Measurements from ENCODE around the gene CDH4.

The CDH4 gene

GRCh38 chr20:61896058-61896961 is 644.2 kb downstream of the CDH4 start:
- no peak overlapping the region for H2BK120ac ChIP-seq (ENCODE audit: low read depth, low read length)
- H3K4ac ChIP-seq (ENCODE audit: low read depth, low read length) = no peak overlapping the region
- no peak overlapping the region for H3K18ac ChIP-seq (ENCODE audit: low read length)
- no peaks in the 10 kb centered on the region for H3K79me1 ChIP-seq (ENCODE audit: low read length)
- no peak overlapping the region for H4K5ac ChIP-seq (ENCODE audit: low read length)
- no peak overlapping the region for H3K4me2 ChIP-seq (ENCODE audit: low read length)
- H3K27ac ChIP-seq (ENCODE audit: low read depth, low read length) = no peak overlapping the region
- H3K56ac ChIP-seq (ENCODE audit: low read length) = no peak overlapping the region
- no peak overlapping the region for H2BK15ac ChIP-seq (replicated peaks; ENCODE audit: low read depth)
- no peaks in the 10 kb centered on the region for H3K79me2 ChIP-seq (ENCODE audit: control insufficient read depth, insufficient read depth, low read length)
- peak; percentile 54 for DNase-seq
- H3K36me3 ChIP-seq (ENCODE audit: control insufficient read depth, insufficient read depth, low read length) = no peaks in the 10 kb centered on the region
- no peak overlapping the region for H3K9ac ChIP-seq (ENCODE audit: low read length)
- no peaks in the 10 kb centered on the region for H3K4me1 ChIP-seq (ENCODE audit: control insufficient read depth, low read depth, low read length)
- no peaks in the 10 kb centered on the region for H3K27me3 ChIP-seq (ENCODE audit: insufficient read depth, low read length, poor library complexity)
- H3K23ac ChIP-seq (ENCODE audit: low read length) = no peak overlapping the region
- no CpG with 5 or more reads among the region's 28 CpGs for WGBS (ENCODE audit: extremely low coverage, insufficient coverage, low lambda C conversion rate)
- H3K4me3 ChIP-seq (ENCODE audit: low read length) = no peak overlapping the region
- H2AK5ac ChIP-seq (ENCODE audit: low read length) = no peak overlapping the region
- H2BK5ac ChIP-seq (ENCODE audit: low read length) = no peak overlapping the region
- H4K8ac ChIP-seq (ENCODE audit: low read depth, low read length) = no peak overlapping the region

- no peak overlapping the region for H3K27ac ChIP-seq (ENCODE audit: low read depth, low read length)
- DNase-seq = no peak
- H4K8ac ChIP-seq (ENCODE audit: low read depth, low read length) = no peak overlapping the region
- no peak overlapping the region for H2BK120ac ChIP-seq (ENCODE audit: low read depth, low read length)
- no peak overlapping the region for H2AK5ac ChIP-seq (ENCODE audit: low read length)
- H3K79me2 ChIP-seq (ENCODE audit: control insufficient read depth, insufficient read depth, low read length) = no peaks in the 10 kb centered on the region
- H3K4me1 ChIP-seq (ENCODE audit: control insufficient read depth, low read depth, low read length) = no peaks in the 10 kb centered on the region
- H3K27me3 ChIP-seq (ENCODE audit: insufficient read depth, low read length, poor library complexity) = no peaks in the 10 kb centered on the region
- WGBS (ENCODE audit: extremely low coverage, insufficient coverage, low lambda C conversion rate) = no CpG with 5 or more reads among the region's 26 CpGs
- H3K4me3 ChIP-seq (ENCODE audit: low read length) = no peak overlapping the region
- no peaks in the 10 kb centered on the region for H3K36me3 ChIP-seq (ENCODE audit: control insufficient read depth, insufficient read depth, low read length)
- no peak overlapping the region for H2BK5ac ChIP-seq (ENCODE audit: low read length)
- no peak overlapping the region for H3K56ac ChIP-seq (ENCODE audit: low read length)
- no peak overlapping the region for H3K18ac ChIP-seq (ENCODE audit: low read length)
- no peak overlapping the region for H4K5ac ChIP-seq (ENCODE audit: low read length)
- no peak overlapping the region for H3K4ac ChIP-seq (ENCODE audit: low read depth, low read length)
- H3K4me2 ChIP-seq (ENCODE audit: low read length) = no peak overlapping the region
- no peak overlapping the region for H3K9ac ChIP-seq (ENCODE audit: low read length)
- no peak overlapping the region for H2BK15ac ChIP-seq (replicated peaks; ENCODE audit: low read depth)
- no peaks in the 10 kb centered on the region for H3K79me1 ChIP-seq (ENCODE audit: low read length)
- no peak overlapping the region for H3K23ac ChIP-seq (ENCODE audit: low read length)
Observed at GRCh38 chr20:61897401-61898295, 645.6 kb downstream of the CDH4 start.

GRCh38 chr20:61898405-61898804 is 646.3 kb downstream of the CDH4 start:
- no peak overlapping the region for H2BK5ac ChIP-seq (ENCODE audit: low read length)
- no CpG with 5 or more reads among the region's 8 CpGs for WGBS (ENCODE audit: extremely low coverage, insufficient coverage, low lambda C conversion rate)
- no peak overlapping the region for H2BK120ac ChIP-seq (ENCODE audit: low read depth, low read length)
- no peak overlapping the region for H3K27ac ChIP-seq (ENCODE audit: low read depth, low read length)
- H2BK15ac ChIP-seq (replicated peaks; ENCODE audit: low read depth) = no peak overlapping the region
- H3K18ac ChIP-seq (ENCODE audit: low read length) = no peak overlapping the region
- no peak overlapping the region for H3K4me3 ChIP-seq (ENCODE audit: low read length)
- no peak overlapping the region for H3K56ac ChIP-seq (ENCODE audit: low read length)
- H2AK5ac ChIP-seq (ENCODE audit: low read length) = no peak overlapping the region
- H3K23ac ChIP-seq (ENCODE audit: low read length) = no peak overlapping the region
- no peak overlapping the region for H4K8ac ChIP-seq (ENCODE audit: low read depth, low read length)
- no peaks in the 10 kb centered on the region for H3K36me3 ChIP-seq (ENCODE audit: control insufficient read depth, insufficient read depth, low read length)
- no peaks in the 10 kb centered on the region for H3K27me3 ChIP-seq (ENCODE audit: insufficient read depth, low read length, poor library complexity)
- no peaks in the 10 kb centered on the region for H3K79me2 ChIP-seq (ENCODE audit: control insufficient read depth, insufficient read depth, low read length)
- no peaks in the 10 kb centered on the region for H3K4me1 ChIP-seq (ENCODE audit: control insufficient read depth, low read depth, low read length)
- DNase-seq = no peak
- H3K4me2 ChIP-seq (ENCODE audit: low read length) = no peak overlapping the region
- H3K4ac ChIP-seq (ENCODE audit: low read depth, low read length) = no peak overlapping the region
- no peaks in the 10 kb centered on the region for H3K79me1 ChIP-seq (ENCODE audit: low read length)
- no peak overlapping the region for H4K5ac ChIP-seq (ENCODE audit: low read length)
- no peak overlapping the region for H3K9ac ChIP-seq (ENCODE audit: low read length)

- no peak overlapping the region for H3K9ac ChIP-seq (ENCODE audit: low read length)
- DNase-seq = no peak
- no peak overlapping the region for H4K8ac ChIP-seq (ENCODE audit: low read depth, low read length)
- no peaks in the 10 kb centered on the region for H3K79me1 ChIP-seq (ENCODE audit: low read length)
- H3K36me3 ChIP-seq (ENCODE audit: control insufficient read depth, insufficient read depth, low read length) = no peaks in the 10 kb centered on the region
- no peak overlapping the region for H3K56ac ChIP-seq (ENCODE audit: low read length)
- H2AK5ac ChIP-seq (ENCODE audit: low read length) = no peak overlapping the region
- H4K5ac ChIP-seq (ENCODE audit: low read length) = no peak overlapping the region
- no peak overlapping the region for H2BK15ac ChIP-seq (replicated peaks; ENCODE audit: low read depth)
- no peak overlapping the region for H2BK120ac ChIP-seq (ENCODE audit: low read depth, low read length)
- no peaks in the 10 kb centered on the region for H3K79me2 ChIP-seq (ENCODE audit: control insufficient read depth, insufficient read depth, low read length)
- H3K4me3 ChIP-seq (ENCODE audit: low read length) = no peak overlapping the region
- no peak overlapping the region for H3K18ac ChIP-seq (ENCODE audit: low read length)
- no peaks in the 10 kb centered on the region for H3K27me3 ChIP-seq (ENCODE audit: insufficient read depth, low read length, poor library complexity)
- H2BK5ac ChIP-seq (ENCODE audit: low read length) = no peak overlapping the region
- WGBS (ENCODE audit: extremely low coverage, insufficient coverage, low lambda C conversion rate) = no CpG with 5 or more reads among the region's 29 CpGs
- no peak overlapping the region for H3K27ac ChIP-seq (ENCODE audit: low read depth, low read length)
- H3K4me2 ChIP-seq (ENCODE audit: low read length) = no peak overlapping the region
- no peak overlapping the region for H3K23ac ChIP-seq (ENCODE audit: low read length)
- no peaks in the 10 kb centered on the region for H3K4me1 ChIP-seq (ENCODE audit: control insufficient read depth, low read depth, low read length)
- H3K4ac ChIP-seq (ENCODE audit: low read depth, low read length) = no peak overlapping the region
Observed at GRCh38 chr20:61900011-61900944, 648.2 kb downstream of the CDH4 start.

GRCh38 chr20:61900945-61901293 is 648.9 kb downstream of the CDH4 start:
- Histone ChIP-seq H3K56ac (ENCODE audit: low read length) (no peak overlapping the region), H3K27ac (ENCODE audit: low read depth, low read length) (no peak overlapping the region), H4K5ac (ENCODE audit: low read length) (no peak overlapping the region), H3K4me3 (ENCODE audit: low read length) (no peak overlapping the region), H2BK15ac (replicated peaks; ENCODE audit: low read depth) (no peak overlapping the region), H2AK5ac (ENCODE audit: low read length) (no peak overlapping the region), H3K79me1 (ENCODE audit: low read length) (no peaks in the 10 kb centered on the region), H4K8ac (ENCODE audit: low read depth, low read length) (no peak overlapping the region), H3K4me1 (ENCODE audit: control insufficient read depth, low read depth, low read length) (no peaks in the 10 kb centered on the region), H2BK120ac (ENCODE audit: low read depth, low read length) (no peak overlapping the region), H3K23ac (ENCODE audit: low read length) (no peak overlapping the region), H3K18ac (ENCODE audit: low read length) (no peak overlapping the region), H3K9ac (ENCODE audit: low read length) (no peak overlapping the region), H3K27me3 (ENCODE audit: insufficient read depth, low read length, poor library complexity) (no peaks in the 10 kb centered on the region), H2BK5ac (ENCODE audit: low read length) (no peak overlapping the region), H3K4me2 (ENCODE audit: low read length) (no peak overlapping the region), H3K79me2 (ENCODE audit: control insufficient read depth, insufficient read depth, low read length) (no peaks in the 10 kb centered on the region), H3K36me3 (ENCODE audit: control insufficient read depth, insufficient read depth, low read length) (no peaks in the 10 kb centered on the region), H3K4ac (ENCODE audit: low read depth, low read length) (no peak overlapping the region)
- WGBS (ENCODE audit: extremely low coverage, insufficient coverage, low lambda C conversion rate) = no CpG with 5 or more reads among the region's 4 CpGs
- no peak for DNase-seq

Measured in mesendoderm (in vitro differentiated cells).